ENCODE measurements around the gene FAM131B. TPM values are rescaled to one million over a fixed set of nuclear protein-coding genes. Genes with fewer than 3 reads are reported as not detected.

Gene FAM131B
- total and polyA plus RNA-seq, 9 of the 15 experiments (the other 6 are each of a cell fraction or from before 2014, with no cell fraction given): 0.03 to 0.04 TPM; not detected in 7

DNA sequence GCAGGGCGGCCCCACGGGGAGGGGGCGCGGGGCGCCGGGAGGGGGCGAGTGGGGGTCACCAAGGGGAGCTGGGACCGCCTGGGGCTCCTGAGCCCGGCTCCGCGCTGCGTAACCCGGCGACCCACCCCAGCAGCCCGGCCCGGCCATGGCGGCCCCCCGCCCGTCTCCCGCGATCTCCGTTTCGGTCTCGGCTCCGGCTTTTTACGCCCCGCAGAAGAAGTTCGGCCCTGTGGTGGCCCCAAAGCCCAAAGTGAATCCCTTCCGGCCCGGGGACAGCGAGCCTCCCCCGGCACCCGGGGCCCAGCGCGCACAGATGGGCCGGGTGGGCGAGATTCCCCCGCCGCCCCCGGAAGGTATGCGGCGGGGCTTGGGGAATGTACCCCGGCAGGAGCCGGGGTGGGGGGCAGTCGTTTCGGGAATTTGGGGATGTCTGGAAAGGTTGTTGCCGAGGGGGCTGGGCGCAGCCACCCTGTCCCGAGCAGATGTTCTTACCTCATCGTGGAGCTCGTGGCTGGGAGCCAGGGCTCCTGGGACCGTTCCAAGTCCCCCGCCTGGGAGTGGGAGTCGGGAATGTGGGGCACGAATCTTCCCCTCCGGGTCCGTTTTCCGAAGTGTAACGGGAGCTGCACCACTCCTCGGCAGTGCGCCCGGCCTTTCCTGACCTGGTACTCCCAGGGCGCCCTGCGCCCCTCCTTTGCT is 19.1 kb upstream of the FAM131B start (continued):
- TF ChIP-seq, protein P1, sequence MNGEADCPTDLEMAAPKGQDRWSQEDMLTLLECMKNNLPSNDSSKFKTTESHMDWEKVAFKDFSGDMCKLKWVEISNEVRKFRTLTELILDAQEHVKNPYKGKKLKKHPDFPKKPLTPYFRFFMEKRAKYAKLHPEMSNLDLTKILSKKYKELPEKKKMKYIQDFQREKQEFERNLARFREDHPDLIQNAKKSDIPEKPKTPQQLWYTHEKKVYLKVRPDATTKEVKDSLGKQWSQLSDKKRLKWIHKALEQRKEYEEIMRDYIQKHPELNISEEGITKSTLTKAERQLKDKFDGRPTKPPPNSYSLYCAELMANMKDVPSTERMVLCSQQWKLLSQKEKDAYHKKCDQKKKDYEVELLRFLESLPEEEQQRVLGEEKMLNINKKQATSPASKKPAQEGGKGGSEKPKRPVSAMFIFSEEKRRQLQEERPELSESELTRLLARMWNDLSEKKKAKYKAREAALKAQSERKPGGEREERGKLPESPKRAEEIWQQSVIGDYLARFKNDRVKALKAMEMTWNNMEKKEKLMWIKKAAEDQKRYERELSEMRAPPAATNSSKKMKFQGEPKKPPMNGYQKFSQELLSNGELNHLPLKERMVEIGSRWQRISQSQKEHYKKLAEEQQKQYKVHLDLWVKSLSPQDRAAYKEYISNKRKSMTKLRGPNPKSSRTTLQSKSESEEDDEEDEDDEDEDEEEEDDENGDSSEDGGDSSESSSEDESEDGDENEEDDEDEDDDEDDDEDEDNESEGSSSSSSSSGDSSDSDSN (IDR thresholded peaks at IDR 0.05; ENCODE audit: borderline replicate concordance in 1 of 2, low read depth in 2 of 2, low read length in 2 of 2): peak in 1 of 2 experiments; percentile 6; a peak in 1 of 4 replicates
- TF ChIP-seq, protein P2, sequence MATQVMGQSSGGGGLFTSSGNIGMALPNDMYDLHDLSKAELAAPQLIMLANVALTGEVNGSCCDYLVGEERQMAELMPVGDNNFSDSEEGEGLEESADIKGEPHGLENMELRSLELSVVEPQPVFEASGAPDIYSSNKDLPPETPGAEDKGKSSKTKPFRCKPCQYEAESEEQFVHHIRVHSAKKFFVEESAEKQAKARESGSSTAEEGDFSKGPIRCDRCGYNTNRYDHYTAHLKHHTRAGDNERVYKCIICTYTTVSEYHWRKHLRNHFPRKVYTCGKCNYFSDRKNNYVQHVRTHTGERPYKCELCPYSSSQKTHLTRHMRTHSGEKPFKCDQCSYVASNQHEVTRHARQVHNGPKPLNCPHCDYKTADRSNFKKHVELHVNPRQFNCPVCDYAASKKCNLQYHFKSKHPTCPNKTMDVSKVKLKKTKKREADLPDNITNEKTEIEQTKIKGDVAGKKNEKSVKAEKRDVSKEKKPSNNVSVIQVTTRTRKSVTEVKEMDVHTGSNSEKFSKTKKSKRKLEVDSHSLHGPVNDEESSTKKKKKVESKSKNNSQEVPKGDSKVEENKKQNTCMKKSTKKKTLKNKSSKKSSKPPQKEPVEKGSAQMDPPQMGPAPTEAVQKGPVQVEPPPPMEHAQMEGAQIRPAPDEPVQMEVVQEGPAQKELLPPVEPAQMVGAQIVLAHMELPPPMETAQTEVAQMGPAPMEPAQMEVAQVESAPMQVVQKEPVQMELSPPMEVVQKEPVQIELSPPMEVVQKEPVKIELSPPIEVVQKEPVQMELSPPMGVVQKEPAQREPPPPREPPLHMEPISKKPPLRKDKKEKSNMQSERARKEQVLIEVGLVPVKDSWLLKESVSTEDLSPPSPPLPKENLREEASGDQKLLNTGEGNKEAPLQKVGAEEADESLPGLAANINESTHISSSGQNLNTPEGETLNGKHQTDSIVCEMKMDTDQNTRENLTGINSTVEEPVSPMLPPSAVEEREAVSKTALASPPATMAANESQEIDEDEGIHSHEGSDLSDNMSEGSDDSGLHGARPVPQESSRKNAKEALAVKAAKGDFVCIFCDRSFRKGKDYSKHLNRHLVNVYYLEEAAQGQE (IDR thresholded peaks at IDR 0.05; ENCODE audit: borderline replicate concordance): no peak
- TF ChIP-seq, protein P2 (CRISPR knock-in tag; IDR thresholded peaks at IDR 0.05; ENCODE audit: low read depth): no peak; the same call in 1 of the 2 replicates
- TF ChIP-seq, protein P3, sequence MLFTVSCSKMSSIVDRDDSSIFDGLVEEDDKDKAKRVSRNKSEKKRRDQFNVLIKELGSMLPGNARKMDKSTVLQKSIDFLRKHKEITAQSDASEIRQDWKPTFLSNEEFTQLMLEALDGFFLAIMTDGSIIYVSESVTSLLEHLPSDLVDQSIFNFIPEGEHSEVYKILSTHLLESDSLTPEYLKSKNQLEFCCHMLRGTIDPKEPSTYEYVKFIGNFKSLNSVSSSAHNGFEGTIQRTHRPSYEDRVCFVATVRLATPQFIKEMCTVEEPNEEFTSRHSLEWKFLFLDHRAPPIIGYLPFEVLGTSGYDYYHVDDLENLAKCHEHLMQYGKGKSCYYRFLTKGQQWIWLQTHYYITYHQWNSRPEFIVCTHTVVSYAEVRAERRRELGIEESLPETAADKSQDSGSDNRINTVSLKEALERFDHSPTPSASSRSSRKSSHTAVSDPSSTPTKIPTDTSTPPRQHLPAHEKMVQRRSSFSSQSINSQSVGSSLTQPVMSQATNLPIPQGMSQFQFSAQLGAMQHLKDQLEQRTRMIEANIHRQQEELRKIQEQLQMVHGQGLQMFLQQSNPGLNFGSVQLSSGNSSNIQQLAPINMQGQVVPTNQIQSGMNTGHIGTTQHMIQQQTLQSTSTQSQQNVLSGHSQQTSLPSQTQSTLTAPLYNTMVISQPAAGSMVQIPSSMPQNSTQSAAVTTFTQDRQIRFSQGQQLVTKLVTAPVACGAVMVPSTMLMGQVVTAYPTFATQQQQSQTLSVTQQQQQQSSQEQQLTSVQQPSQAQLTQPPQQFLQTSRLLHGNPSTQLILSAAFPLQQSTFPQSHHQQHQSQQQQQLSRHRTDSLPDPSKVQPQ (CRISPR knock-in tag; IDR thresholded peaks at IDR 0.05; ENCODE audit: borderline replicate concordance): no peak
- TF ChIP-seq ZKSCAN8 (CRISPR knock-in tag; IDR thresholded peaks at IDR 0.05) (no peak), RBM14 (IDR thresholded peaks at IDR 0.05; ENCODE audit: borderline replicate concordance, insufficient read depth, low read depth, low read length) (0 out of 2 replicates have a peak, but pooled peaks have one; percentile 46), GTF2E2 (tag; IDR thresholded peaks at IDR 0.05) (peak; percentile 93), ZNF184 (CRISPR knock-in tag; IDR thresholded peaks at IDR 0.05) (no peak), ZNF263 (CRISPR knock-in tag; IDR thresholded peaks at IDR 0.05; ENCODE audit: borderline replicate concordance) (no peak), ZBTB7A (IDR thresholded peaks at IDR 0.05; ENCODE audit: borderline replicate concordance, control insufficient read depth, low read depth, low read length) (peak; percentile 33; the same call in 1 of the 2 replicates), ZNF57 (CRISPR knock-in tag; IDR thresholded peaks at IDR 0.05) (no peak)
